ENCODE results near the gene TSPYL1. TPM values are rescaled to one million over a fixed set of nuclear protein-coding genes. Genes with fewer than 3 reads are reported as not detected.
A peak's percentile ranks its signal among the peaks of the same experiment; 100 is the strongest.

Gene TSPYL1
- total and polyA plus RNA-seq, 9 donors = 41.9 to 65.8 (median 53.8) TPM

GRCh38 chr6:116301104-116301503 is 21.4 kb upstream of the TSPYL1 start:
- no peaks in the 10 kb centered on the region for H3K27me3 ChIP-seq (ENCODE audit: control insufficient read depth, insufficient read depth, low read length)
- no peak overlapping the region for H3K27ac ChIP-seq (ENCODE audit: low read length)
- no peak for DNase-seq
- H3K4me1 ChIP-seq (ENCODE audit: control insufficient read depth, insufficient read depth, low read length) = no peaks in the 10 kb centered on the region
- peaks cover 8% of the 10 kb centered on the region for H3K9me3 ChIP-seq (replicated peaks; ENCODE audit: control insufficient read depth, low read depth, low read length)
- no CpG with 5 or more reads among the region's 3 CpGs for WGBS (ENCODE audit: insufficient coverage)
- no peak overlapping the region for H3K4me3 ChIP-seq (ENCODE audit: low read length)
- H3K36me3 ChIP-seq (ENCODE audit: control insufficient read depth, insufficient read depth, low read length) = no peaks in the 10 kb centered on the region

- Histone ChIP-seq H3K27me3 (ENCODE audit: control insufficient read depth, insufficient read depth, low read length) (no peaks in the 10 kb centered on the region), H3K4me3 (ENCODE audit: low read length) (no peak overlapping the region), H3K4me1 (ENCODE audit: control insufficient read depth, insufficient read depth, low read length) (no peaks in the 10 kb centered on the region), H3K27ac (ENCODE audit: low read length) (no peak overlapping the region), H3K9me3 (replicated peaks; ENCODE audit: control insufficient read depth, low read depth, low read length) (peaks cover 8% of the 10 kb centered on the region), H3K36me3 (ENCODE audit: control insufficient read depth, insufficient read depth, low read length) (no peaks in the 10 kb centered on the region)
- WGBS (ENCODE audit: insufficient coverage) = no CpG with 5 or more reads among the region's 1 CpG
- DNase-seq = peak; percentile 31
Measured at GRCh38 chr6:116300566-116300965, 20.8 kb upstream of the TSPYL1 start.

GRCh38 chr6:116298973-116299372 is 19.2 kb upstream of the TSPYL1 start:
- Histone ChIP-seq H3K27ac (ENCODE audit: low read length) (no peak overlapping the region), H3K4me3 (ENCODE audit: low read length) (no peak overlapping the region), H3K36me3 (ENCODE audit: control insufficient read depth, insufficient read depth, low read length) (no peaks in the 10 kb centered on the region), H3K9me3 (replicated peaks; ENCODE audit: control insufficient read depth, low read depth, low read length) (peaks cover 8% of the 10 kb centered on the region), H3K27me3 (ENCODE audit: control insufficient read depth, insufficient read depth, low read length) (no peaks in the 10 kb centered on the region), H3K4me1 (ENCODE audit: control insufficient read depth, insufficient read depth, low read length) (no peaks in the 10 kb centered on the region)
- no peak for DNase-seq

GRCh38 chr6:116298273-116298672 is 18.5 kb upstream of the TSPYL1 start:
- 100% methylated on average over 1 of the region's 3 CpGs for WGBS (ENCODE audit: insufficient coverage)
- Histone ChIP-seq H3K27me3 (ENCODE audit: control insufficient read depth, insufficient read depth, low read length) (no peaks in the 10 kb centered on the region), H3K36me3 (ENCODE audit: control insufficient read depth, insufficient read depth, low read length) (no peaks in the 10 kb centered on the region), H3K9me3 (replicated peaks; ENCODE audit: control insufficient read depth, low read depth, low read length) (peaks cover 8% of the 10 kb centered on the region), H3K27ac (ENCODE audit: low read length) (no peak overlapping the region), H3K4me1 (ENCODE audit: control insufficient read depth, insufficient read depth, low read length) (no peaks in the 10 kb centered on the region), H3K4me3 (ENCODE audit: low read length) (no peak overlapping the region)
- DNase-seq = no peak

GRCh38 chr6:116292553-116292952 is 12.8 kb upstream of the TSPYL1 start:
- H3K36me3 ChIP-seq (ENCODE audit: control insufficient read depth, insufficient read depth, low read length) = no peaks in the 10 kb centered on the region
- DNase-seq = no peak
- no peaks in the 10 kb centered on the region for H3K9me3 ChIP-seq (replicated peaks; ENCODE audit: control insufficient read depth, low read depth, low read length)
- no CpG with 5 or more reads among the region's 1 CpG for WGBS (ENCODE audit: insufficient coverage)
- H3K27me3 ChIP-seq (ENCODE audit: control insufficient read depth, insufficient read depth, low read length) = no peaks in the 10 kb centered on the region
- H3K27ac ChIP-seq (ENCODE audit: low read length) = no peak overlapping the region
- no peak overlapping the region for H3K4me3 ChIP-seq (ENCODE audit: low read length)
- no peaks in the 10 kb centered on the region for H3K4me1 ChIP-seq (ENCODE audit: control insufficient read depth, insufficient read depth, low read length)

GRCh38 chr6:116291701-116292396 is 12.1 kb upstream of the TSPYL1 start:
- Histone ChIP-seq H3K36me3 (ENCODE audit: control insufficient read depth, insufficient read depth, low read length) (no peaks in the 10 kb centered on the region), H3K4me3 (ENCODE audit: low read length) (no peak overlapping the region), H3K9me3 (replicated peaks; ENCODE audit: control insufficient read depth, low read depth, low read length) (no peaks in the 10 kb centered on the region), H3K4me1 (ENCODE audit: control insufficient read depth, insufficient read depth, low read length) (no peaks in the 10 kb centered on the region), H3K27ac (ENCODE audit: low read length) (no peak overlapping the region), H3K27me3 (ENCODE audit: control insufficient read depth, insufficient read depth, low read length) (no peaks in the 10 kb centered on the region)
- DNase-seq = no peak
- WGBS (ENCODE audit: insufficient coverage) = 83% methylated on average over 4 of the region's 4 CpGs

- no peak overlapping the region for H3K27ac ChIP-seq (ENCODE audit: low read length)
- no peaks in the 10 kb centered on the region for H3K36me3 ChIP-seq (ENCODE audit: control insufficient read depth, insufficient read depth, low read length)
- no peaks in the 10 kb centered on the region for H3K27me3 ChIP-seq (ENCODE audit: control insufficient read depth, insufficient read depth, low read length)
- DNase-seq = no peak
- no peaks in the 10 kb centered on the region for H3K4me1 ChIP-seq (ENCODE audit: control insufficient read depth, insufficient read depth, low read length)
- H3K4me3 ChIP-seq (ENCODE audit: low read length) = no peak overlapping the region
- H3K9me3 ChIP-seq (replicated peaks; ENCODE audit: control insufficient read depth, low read depth, low read length) = no peaks in the 10 kb centered on the region
- WGBS (ENCODE audit: insufficient coverage) = no CpG with 5 or more reads among the region's 2 CpGs
Measured at GRCh38 chr6:116290799-116291198, 11.1 kb upstream of the TSPYL1 start.

GRCh38 chr6:116289876-116290275 is 10.1 kb upstream of the TSPYL1 start:
- Histone ChIP-seq H3K9me3 (replicated peaks; ENCODE audit: control insufficient read depth, low read depth, low read length) (no peaks in the 10 kb centered on the region), H3K27ac (ENCODE audit: low read length) (no peak overlapping the region), H3K4me3 (ENCODE audit: low read length) (no peak overlapping the region), H3K27me3 (ENCODE audit: control insufficient read depth, insufficient read depth, low read length) (no peaks in the 10 kb centered on the region), H3K36me3 (ENCODE audit: control insufficient read depth, insufficient read depth, low read length) (no peaks in the 10 kb centered on the region), H3K4me1 (ENCODE audit: control insufficient read depth, insufficient read depth, low read length) (no peaks in the 10 kb centered on the region)
- no CpG with 5 or more reads among the region's 2 CpGs for WGBS (ENCODE audit: insufficient coverage)
- no peak for DNase-seq

GRCh38 chr6:116287689-116288282 is 8.1 kb upstream of the TSPYL1 start:
- Histone ChIP-seq H3K27me3 (ENCODE audit: control insufficient read depth, insufficient read depth, low read length) (no peaks in the 10 kb centered on the region), H3K27ac (ENCODE audit: low read length) (no peak overlapping the region), H3K9me3 (replicated peaks; ENCODE audit: control insufficient read depth, low read depth, low read length) (no peaks in the 10 kb centered on the region), H3K4me1 (ENCODE audit: control insufficient read depth, insufficient read depth, low read length) (no peaks in the 10 kb centered on the region), H3K4me3 (ENCODE audit: low read length) (no peak overlapping the region), H3K36me3 (ENCODE audit: control insufficient read depth, insufficient read depth, low read length) (no peaks in the 10 kb centered on the region)
- DNase-seq = peak; percentile 64
- no CpG with 5 or more reads among the region's 2 CpGs for WGBS (ENCODE audit: insufficient coverage)

- H3K4me3 ChIP-seq (ENCODE audit: low read length) = no peak overlapping the region
- H3K27ac ChIP-seq (ENCODE audit: low read length) = no peak overlapping the region
- H3K27me3 ChIP-seq (ENCODE audit: control insufficient read depth, insufficient read depth, low read length) = no peaks in the 10 kb centered on the region
- no peaks in the 10 kb centered on the region for H3K9me3 ChIP-seq (replicated peaks; ENCODE audit: control insufficient read depth, low read depth, low read length)
- no CpG with 5 or more reads among the region's 1 CpG for WGBS (ENCODE audit: insufficient coverage)
- no peak for DNase-seq
- no peaks in the 10 kb centered on the region for H3K36me3 ChIP-seq (ENCODE audit: control insufficient read depth, insufficient read depth, low read length)
- H3K4me1 ChIP-seq (ENCODE audit: control insufficient read depth, insufficient read depth, low read length) = no peaks in the 10 kb centered on the region
Measured at GRCh38 chr6:116286773-116287358, 7.1 kb upstream of the TSPYL1 start.

Data from muscle of leg (tissue), 11 donors.